ENCODE data around the gene CLN6. TPM values are rescaled to one million over a fixed set of nuclear protein-coding genes. Genes with fewer than 3 reads are reported as not detected.
"Not testable (repeated sequence)": the region's sequence is repeated elsewhere in the genome, so short reads cannot be mapped to it uniquely, and the experiment has no call there.

The CLN6 gene
- total RNA-seq, 1 experiment from 2014 or later: 76.7 TPM

GRCh38 chr15:68221530-68222431 is 7.7 kb downstream of the CLN6 start:
- H3K9me3 ChIP-seq; H3K27me3 ChIP-seq (replicated peaks; ENCODE audit: control insufficient read depth, insufficient read depth, low read length); H3K4me3 Mint-ChIP-seq (ENCODE audit: unreplicated experiment); POLR2A ChIA-PET; H3K27ac Mint-ChIP-seq (ENCODE audit: unreplicated experiment); BruUV-seq (replicated peaks); H3K4me3 ChIP-seq (ENCODE audit: low read depth, low read length); intact Hi-C loops (cut with micrococcal nuclease; ENCODE audit: unreplicated experiment); H3K36me3 ChIP-seq (ENCODE audit: control insufficient read depth, insufficient read depth, low read length); H3K9me3 Mint-ChIP-seq (ENCODE audit: unreplicated experiment); H3K4me1 ChIP-seq; H3K27me3 Mint-ChIP-seq (ENCODE audit: insufficient read depth, unreplicated experiment); H3K4me1 Mint-ChIP-seq (ENCODE audit: low read depth, unreplicated experiment): not testable (repeated sequence)
- DNase-seq: peak in 1 of 2 experiments; percentile 21
- H3K36me3 Mint-ChIP-seq (ENCODE audit: insufficient read depth, unreplicated experiment): peaks cover 25% of the 10 kb centered on the region
- CTCF ChIA-PET: interaction anchor here (0.6 to 0.7 kb wide), 2 partner anchors 42 to 1912 kb away, joined by 4 to 5 read pairs; no protein-coding TSS in a partner anchor

- no peak for TF ChIP-seq CTCF (IDR thresholded peaks at IDR 0.05; ENCODE audit: insufficient read depth in 1 of 2, low read depth in 1 of 2, low read length in 1 of 2, severe bottlenecking in 1 of 2, unreplicated experiment in 1 of 2)
- intact Hi-C loops (cut with micrococcal nuclease; ENCODE audit: unreplicated experiment): no loop called here
- Histone ChIP-seq H3K27me3 (replicated peaks; ENCODE audit: control insufficient read depth, insufficient read depth, low read length) (no peaks in the 10 kb centered on the region), H3K4me1 (no peaks in the 10 kb centered on the region), H3K9me3 (no peaks in the 10 kb centered on the region), H3K4me3 (ENCODE audit: low read depth, low read length) (no peak overlapping the region), H3K36me3 (ENCODE audit: control insufficient read depth, insufficient read depth, low read length) (no peaks in the 10 kb centered on the region)
- POLR2A ChIA-PET: interaction anchor here (0.6 kb wide), 1 partner anchor 94 kb away, joined by 3 read pairs; no protein-coding TSS in a partner anchor
- BruUV-seq (replicated peaks): no TSS peak
- Mint-ChIP-seq H3K4me3 (ENCODE audit: unreplicated experiment) (no peak overlapping the region), H3K27me3 (ENCODE audit: insufficient read depth, unreplicated experiment) (no peaks in the 10 kb centered on the region), H3K4me1 (ENCODE audit: low read depth, unreplicated experiment) (no peaks in the 10 kb centered on the region), H3K27ac (ENCODE audit: unreplicated experiment) (no peak overlapping the region), H3K9me3 (ENCODE audit: unreplicated experiment) (no peaks in the 10 kb centered on the region), H3K36me3 (ENCODE audit: insufficient read depth, unreplicated experiment) (peaks cover 33% of the 10 kb centered on the region)
- CTCF ChIA-PET: interaction anchor here (0.6 kb wide), 1 partner anchor 43 kb away, joined by 5 read pairs; no protein-coding TSS in a partner anchor
- peak in 1 of 2 experiments; percentile 4 for DNase-seq
Measured at GRCh38 chr15:68220967-68221366, 8.6 kb downstream of the CLN6 start.

GRCh38 chr15:68220489-68220888 is 9.0 kb downstream of the CLN6 start:
- Histone ChIP-seq H3K9me3 (no peaks in the 10 kb centered on the region), H3K4me3 (ENCODE audit: low read depth, low read length) (no peak overlapping the region), H3K36me3 (ENCODE audit: control insufficient read depth, insufficient read depth, low read length) (no peaks in the 10 kb centered on the region), H3K27me3 (replicated peaks; ENCODE audit: control insufficient read depth, insufficient read depth, low read length) (no peaks in the 10 kb centered on the region), H3K4me1 (no peaks in the 10 kb centered on the region)
- TF ChIP-seq CTCF (IDR thresholded peaks at IDR 0.05; ENCODE audit: insufficient read depth in 1 of 2, low read depth in 1 of 2, low read length in 1 of 2, severe bottlenecking in 1 of 2, unreplicated experiment in 1 of 2): no peak
- Mint-ChIP-seq H3K27me3 (ENCODE audit: insufficient read depth, unreplicated experiment) (no peaks in the 10 kb centered on the region), H3K27ac (ENCODE audit: unreplicated experiment) (no peak overlapping the region), H3K9me3 (ENCODE audit: unreplicated experiment) (no peaks in the 10 kb centered on the region), H3K4me1 (ENCODE audit: low read depth, unreplicated experiment) (peaks cover 4% of the 10 kb centered on the region), H3K36me3 (ENCODE audit: insufficient read depth, unreplicated experiment) (peaks cover 34% of the 10 kb centered on the region), H3K4me3 (ENCODE audit: unreplicated experiment) (no peak overlapping the region)
- CTCF ChIA-PET: no interaction called here
- BruUV-seq (replicated peaks): no TSS peak
- no peak for DNase-seq
- intact Hi-C loops (cut with micrococcal nuclease; ENCODE audit: unreplicated experiment): no loop called here
- POLR2A ChIA-PET: interaction anchor here (0.6 kb wide), 1 partner anchor 93 kb away, joined by 3 read pairs; no protein-coding TSS in a partner anchor
